Measurements from ENCODE around the gene MARCHF3.
"Not testable (repeated sequence)": the region's sequence is repeated elsewhere in the genome, so short reads cannot be mapped to it uniquely, and the experiment has no call there.

The MARCHF3 gene

DNA sequence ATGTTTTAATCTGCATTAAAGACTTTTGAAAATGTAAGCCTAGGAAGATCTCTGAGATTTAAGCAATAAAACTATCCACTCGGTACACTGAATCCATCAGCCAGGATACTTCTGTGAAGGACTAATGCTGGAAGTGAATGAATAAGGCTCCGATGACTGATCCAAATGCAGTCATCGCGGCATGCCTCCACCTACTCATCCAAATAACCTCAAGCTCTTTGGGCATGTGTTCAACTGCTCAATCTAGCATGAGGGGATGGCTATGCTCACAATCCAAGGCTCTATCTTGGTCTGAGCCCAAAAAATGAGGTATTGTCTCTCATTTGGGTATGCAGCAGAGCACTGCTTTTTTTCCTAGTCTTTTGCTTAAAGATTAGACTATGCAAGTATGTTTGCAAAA, 19.2 kb downstream of the MARCHF3 start:
- no peak for DNase-seq

DNA sequence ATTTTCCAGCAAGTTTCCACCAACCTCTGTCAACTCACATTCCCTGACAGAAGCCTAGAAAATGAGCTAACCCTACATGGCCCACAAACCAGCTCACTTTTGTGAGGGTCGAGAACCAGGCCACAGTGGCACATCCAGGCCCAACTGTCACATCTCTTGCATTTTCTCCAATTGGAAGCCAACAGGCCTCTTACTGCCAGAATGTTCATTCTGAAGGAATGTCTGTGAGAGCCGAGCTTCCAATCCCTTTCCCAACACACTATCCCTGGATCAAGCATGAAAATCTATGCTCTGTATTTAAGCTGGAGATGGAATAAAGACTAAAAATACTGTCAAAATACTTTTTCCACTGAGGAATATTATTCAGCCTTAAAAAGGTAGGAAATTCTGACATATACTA, 20.0 kb downstream of the MARCHF3 start:
- no peak for DNase-seq

DNA sequence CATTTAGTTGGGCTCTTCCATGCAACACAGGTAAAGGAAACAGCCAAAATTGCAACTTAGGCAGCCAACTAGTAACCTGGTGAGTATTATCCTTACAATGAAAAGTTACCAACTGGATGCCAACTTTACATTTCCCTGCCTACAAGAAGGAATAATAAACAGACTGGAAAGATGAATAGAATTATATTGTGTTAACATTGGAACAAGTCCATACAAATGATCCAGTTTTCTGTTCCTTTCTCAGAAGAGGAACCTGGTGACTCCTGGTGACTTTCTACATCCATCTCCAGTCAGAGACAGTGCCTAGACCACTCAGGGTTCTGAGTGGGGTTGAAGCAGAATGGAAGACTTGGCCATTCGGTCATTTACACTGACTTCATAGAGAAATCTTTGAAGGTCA, 20.6 kb downstream of the MARCHF3 start:
- no peak for DNase-seq

DNA sequence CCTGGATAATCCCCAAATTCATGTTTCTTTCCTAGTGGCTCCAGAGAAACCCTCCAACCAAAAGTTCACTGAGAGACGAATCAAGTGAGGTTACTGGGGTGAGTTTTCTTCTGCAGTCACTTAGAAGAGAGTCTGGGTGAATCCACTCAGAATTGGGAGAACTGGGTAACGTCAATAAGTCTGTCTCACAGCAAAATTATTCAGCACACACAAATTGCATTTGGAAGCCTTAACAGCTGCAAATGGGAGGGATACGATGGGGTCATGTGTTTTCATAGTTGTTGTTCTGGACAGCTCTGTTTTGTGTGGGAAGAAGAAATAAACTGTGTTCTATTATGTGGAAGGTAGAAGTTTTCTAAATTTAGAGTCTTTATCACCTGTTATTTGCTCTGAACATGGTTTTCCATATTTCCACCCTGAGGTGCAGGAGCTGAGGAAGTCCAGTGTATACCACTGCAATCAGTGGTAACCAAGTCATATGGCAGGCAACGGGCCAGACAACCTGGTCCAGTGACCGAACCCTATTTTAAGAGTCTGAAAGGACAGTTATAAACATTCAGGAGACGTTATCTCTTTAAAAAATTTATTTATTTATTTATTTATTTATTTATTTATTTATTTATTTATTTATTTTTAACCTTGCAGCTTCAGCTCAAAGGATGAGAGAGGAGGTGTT, 21.9 kb downstream of the MARCHF3 start:
- no peak for DNase-seq

DNA sequence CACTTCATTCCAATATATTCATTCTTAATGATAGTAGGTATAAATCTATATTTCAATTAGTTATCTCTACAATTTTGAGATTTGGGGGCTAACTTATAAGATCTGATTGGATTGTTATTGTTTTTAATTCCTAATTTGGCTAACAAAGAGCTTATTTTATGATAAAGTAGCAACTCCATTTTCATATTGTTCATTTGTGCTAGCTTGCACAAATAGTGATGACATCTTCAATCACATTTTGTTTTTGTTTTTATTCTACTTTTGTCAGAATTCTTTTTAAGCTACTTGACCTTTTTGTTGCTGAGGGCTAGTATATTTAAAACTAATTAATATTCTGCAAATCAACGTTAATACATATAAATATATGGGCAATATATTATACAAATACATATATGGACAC, 22.8 kb downstream of the MARCHF3 start:
- no peak for DNase-seq

DNA sequence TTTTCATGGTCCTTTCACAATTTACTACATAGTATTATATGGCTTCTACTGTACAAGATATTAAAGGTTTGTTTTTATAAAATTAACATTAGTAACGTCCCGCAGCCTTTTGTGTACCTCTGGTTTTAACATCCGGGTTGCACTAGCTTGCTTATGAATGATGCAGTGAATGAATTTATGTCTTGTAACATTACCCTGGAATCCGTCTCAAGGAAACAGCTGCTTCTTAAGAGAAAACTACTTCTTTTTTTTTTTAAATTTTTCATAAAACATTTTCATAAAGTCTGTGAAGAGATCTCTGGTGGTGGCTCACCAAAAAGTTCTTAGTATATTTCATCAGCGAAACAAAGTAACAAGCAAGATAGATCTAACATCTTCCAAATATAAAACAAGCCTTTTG, 23.6 kb downstream of the MARCHF3 start:
- DNase-seq: no peak

DNA sequence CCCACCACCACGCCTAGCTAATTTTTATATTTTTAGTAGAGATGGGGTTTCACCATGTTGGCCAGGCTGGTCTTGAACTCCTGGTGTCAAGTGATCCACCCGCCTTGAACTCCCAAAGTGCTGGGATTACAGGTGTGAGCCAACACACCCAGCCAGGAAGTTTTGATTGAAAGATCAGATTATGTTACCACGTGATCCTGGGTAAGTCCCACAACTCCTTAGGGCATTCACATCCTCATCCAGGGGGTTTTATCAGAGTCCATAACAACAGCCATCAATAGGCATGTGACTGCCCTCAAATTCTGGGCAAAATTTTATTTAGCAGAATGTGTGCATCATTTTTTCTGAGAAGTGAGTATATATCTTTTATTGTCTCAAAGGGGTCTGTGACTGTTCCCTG, 25.1 kb downstream of the MARCHF3 start:
- DNase-seq: not testable (repeated sequence)

DNA sequence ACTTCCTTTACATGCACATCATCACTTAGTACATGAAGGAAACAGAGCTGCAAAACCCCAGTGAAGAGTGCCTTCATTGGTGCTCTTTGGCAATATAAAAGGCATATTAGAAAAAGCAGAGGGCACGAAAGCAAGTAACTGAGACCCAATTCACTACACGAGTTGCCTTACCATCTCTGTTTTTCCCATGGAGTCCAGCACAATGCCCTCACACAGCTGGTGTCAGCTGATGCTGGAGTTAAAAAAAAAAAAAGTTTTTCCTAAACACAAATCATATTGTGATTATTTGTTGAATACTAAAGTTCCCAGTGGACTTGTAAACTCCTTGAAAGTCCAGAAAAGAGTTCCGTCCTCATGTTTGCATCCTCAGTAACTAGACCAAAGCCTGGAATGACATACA, 25.6 kb downstream of the MARCHF3 start:
- no peak for DNase-seq

DNA sequence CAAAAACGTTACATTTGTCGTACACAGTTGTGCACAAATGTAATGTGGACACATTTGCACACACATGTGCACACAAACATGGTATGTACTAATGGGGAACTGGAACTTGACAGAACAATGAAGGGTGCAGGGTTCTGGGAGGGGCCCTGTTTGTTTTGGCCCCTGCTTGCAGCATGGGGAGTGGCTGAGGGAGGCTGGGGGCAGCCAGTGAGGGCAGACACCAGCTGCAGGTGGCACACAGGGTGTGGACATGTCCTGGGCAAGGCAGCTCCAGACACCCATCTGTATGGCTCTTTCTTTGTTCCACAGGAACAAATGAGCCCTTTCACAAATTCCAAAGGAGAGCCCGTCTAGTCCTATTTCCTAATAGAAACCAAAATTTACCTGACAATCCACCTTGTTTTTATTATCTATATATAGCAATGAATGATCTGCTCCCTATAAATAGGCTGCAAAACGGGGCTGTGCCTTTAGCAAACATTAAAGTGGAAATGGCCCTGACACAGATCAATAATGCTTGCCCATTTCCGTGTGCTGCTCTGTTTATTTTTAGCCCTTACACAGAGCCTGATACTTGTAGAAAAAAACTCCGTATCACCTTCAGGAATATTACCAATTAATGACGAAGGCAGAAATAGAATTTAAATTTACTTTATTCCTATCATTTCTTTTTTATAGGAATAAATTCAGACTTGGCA, 26.4 kb downstream of the MARCHF3 start:
- DNase-seq: peak; percentile 63

DNA sequence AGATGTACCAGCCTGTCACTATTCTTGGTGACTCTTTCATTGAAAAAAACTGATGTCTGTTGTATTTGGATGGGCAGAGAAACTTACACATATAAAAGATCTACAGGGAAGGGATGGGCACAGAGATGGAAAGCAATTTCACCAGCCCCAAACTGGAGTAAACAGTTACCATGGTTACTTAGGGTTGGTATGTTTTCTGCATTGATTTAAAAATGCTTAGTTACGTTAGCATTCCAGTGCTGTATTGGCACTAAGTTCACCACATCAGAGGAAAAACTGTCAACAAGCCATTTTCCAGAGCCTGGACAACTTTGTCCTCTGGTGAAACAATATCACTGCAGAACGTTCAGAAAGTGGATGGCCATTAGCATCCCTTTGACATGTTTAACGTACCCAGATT, 28.0 kb downstream of the MARCHF3 start:
- DNase-seq: no peak

DNA sequence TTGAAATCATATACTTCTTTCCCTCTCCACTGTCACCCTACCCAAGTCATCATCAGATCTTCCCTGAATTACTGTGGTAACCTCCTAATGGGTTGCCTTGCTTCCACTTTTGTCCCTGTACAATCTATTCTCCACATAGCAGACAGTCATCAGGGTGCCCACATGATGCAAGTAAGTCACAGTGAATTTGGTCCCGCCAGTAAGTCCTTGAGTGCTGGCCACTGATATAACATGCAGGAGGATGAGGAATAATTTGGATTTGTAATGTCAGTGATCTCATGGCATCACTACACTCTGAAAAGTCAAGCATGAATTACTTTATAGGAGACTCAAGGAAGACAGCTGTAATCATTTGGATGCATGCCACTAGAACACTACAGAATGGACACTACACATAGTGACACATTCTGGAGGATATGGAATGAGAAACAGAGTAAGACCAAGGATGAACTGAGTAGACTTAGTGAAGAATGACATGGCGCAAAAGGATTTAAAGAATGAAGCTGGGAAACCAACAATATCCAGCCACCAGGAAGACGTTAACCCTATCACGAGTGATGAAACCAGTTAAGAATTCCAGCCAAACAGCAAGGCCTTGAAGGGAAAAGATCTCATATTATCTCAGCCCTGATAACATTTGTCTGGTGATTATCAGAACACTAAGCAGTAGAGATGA, 28.6 kb downstream of the MARCHF3 start:
- no peak for DNase-seq

DNA sequence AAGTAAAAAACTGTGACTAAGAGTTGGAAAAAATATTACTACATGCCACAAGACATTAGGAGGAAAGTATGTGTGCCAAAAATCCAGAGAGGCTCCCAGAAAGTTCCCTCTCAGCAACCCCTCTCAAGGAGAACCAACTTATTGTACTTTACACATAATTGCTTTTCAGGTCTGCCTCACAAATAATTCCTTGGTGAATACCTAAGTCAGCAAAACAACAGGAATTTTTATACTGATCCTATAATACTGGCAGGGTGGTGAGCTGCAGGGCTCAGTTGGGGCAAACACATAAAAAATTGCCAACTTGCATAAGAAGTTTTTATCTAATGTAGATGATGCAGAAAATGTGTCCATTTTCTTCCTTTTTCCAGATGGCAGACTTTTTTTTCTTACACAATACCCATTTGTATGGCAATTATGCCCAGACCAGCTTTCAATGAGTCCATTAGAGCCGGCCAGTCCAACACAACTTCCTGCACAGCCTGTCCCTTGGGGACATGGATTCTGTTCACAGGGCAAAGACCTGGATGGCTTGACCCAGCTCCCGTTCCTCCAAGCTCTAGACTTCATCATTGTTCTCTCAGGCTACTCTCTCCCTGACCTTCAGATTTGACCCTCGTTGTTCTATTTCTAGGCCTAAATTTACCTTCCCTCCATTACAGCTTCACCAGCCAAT, 31.3 kb downstream of the MARCHF3 start:
- no peak for DNase-seq

DNA sequence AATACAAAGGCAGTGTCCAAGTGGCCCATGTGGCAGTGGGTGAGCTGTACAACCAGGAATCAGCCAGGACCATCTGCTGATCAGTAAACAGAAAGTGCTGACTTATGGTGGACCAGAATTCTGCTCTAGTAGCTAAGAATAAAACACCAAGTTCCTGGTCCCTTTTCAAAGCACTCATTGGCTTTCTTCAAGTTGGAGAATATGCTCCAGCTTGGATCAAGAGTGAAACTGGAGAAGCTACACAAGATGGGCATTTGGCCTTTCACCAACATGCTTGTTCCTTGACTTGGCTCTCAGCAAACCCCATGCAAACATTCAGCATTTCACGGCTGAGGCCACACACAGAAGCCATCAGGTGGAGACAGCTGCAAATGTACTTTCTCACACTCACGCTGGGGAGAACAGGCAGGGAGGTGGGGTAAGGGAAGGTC, 32.1 kb downstream of the MARCHF3 start:
- no peak for DNase-seq

DNA sequence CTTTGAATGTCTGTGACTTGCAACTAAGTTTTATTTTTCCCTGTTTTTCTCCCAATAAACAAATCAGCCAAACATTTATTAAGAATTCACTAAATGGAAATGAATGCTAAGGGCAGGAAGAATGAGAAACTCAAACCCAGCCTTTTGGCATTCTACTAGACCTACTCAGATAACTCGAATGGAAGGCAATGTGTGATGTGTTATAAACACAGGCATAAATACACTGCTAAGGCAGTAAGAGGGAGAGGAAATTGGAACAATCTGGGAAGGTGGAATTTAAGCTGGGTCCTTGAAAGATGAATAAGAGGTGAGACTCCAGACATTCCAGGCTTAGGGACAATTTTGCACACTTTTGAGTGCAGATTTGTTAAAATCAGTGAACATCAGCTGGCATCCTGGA, 34.7 kb downstream of the MARCHF3 start:
- no peak for DNase-seq

DNA sequence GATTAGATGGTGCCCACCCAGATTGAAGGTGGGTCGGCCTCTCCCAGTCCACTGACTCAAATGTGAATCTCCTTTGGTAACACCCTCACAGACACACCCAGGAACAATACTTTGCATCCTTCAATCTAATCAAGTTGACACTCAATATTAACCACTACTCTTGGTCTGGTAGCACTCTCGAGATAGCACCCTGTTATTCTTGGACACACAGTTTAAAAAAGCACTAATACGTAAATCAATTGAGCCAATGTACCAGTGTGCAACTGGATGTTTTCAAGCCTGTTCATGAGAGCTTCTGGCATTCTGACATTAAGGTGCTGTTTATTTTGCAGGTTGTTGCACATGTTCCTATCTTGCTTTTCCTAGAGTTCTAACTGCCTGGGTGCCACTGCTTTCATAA, 35.3 kb downstream of the MARCHF3 start:
- no peak for DNase-seq

DNA sequence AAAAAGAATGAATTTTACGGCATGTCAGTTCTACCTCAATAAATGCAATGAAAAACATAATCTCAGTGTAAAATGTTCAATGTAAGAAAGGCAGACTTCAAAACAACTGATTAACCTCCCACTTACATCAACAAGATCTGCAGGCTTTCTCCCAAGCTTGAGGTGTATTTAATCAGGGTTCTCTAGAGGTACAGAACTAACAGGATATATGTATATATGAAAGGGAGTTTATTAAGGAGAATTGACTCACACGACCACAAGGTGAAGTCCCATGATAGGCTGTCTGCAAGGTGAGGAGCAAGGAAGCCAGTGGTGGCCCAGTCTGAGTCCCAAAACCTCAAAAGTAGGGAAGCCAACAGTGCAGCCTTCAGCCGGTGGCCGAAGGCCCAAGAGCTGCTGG, 35.9 kb downstream of the MARCHF3 start:
- DNase-seq: no peak

DNA sequence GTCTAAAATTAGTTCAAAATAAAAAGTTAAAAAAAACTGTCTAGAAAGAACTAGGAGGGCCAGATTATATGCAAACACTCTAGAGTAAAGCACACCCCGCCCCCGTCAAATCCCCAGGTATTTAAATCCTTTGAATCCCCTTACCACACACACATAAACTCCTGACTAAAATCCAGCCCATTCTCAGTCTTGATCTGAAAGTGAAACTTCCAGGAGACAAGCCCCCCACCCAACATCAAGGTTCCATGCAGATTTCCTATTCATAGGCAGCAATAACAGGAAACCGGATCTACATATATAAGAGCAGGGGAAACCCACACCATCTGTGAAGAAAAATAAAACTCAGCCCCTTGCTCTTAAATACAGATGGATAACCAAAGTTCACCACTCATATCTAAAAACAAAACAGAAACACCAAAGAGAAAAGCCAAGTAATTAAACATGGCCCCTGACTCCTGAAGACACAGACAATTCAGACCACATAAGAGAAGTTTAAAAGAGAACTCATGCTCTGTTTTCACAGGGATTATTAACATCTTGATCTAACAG, 42.3 kb downstream of the MARCHF3 start:
- DNase-seq: no peak

DNA sequence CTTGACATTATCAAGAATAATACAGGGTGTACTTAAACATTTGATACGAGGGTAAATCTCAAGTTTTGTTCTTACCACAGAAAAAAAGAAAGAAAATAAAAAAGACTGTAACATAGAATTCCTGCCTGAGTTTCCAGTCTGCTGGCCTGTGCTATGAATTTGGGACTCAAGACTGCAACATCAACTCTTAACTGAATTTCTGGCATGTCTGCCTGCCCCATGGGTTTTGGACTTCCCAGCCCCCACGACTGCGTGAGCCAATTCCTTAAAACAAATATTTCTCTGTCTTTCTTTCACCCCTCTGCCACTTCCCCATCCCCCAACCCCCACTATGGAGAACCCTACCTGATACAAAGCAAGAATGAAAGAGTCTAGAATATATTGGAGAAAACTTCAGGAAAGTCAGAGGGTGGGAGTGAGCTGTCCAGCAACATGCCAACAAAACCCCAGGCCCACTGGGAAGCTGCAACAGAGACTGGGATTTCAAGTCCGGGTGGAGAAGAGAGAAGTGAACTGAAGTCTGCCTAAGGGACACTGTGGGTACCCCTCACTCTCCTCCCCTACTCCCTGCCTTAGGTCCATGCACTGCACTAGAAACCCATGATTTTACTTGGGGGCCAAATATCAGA, 43.0 kb downstream of the MARCHF3 start:
- no peak for DNase-seq

DNA sequence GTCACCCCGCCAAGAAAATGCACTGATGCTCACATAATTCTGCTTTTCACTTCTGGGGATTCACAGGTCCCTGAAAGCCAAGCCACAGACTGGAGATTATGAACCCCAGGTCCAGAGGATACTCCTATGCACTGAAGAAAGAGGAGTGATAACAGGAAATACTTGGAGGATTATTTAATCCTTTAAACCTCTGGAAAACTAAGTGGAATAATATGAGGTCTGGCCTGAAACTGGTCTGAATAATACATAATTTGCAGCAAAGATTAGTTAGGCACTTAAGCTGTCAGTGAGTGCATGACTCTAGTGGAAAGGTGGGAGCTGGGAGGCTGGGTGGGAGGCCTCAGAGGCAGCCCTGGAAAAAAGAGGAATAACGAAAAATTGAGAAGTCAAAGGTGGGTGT, 45.7 kb downstream of the MARCHF3 start:
- no peak for DNase-seq

DNA sequence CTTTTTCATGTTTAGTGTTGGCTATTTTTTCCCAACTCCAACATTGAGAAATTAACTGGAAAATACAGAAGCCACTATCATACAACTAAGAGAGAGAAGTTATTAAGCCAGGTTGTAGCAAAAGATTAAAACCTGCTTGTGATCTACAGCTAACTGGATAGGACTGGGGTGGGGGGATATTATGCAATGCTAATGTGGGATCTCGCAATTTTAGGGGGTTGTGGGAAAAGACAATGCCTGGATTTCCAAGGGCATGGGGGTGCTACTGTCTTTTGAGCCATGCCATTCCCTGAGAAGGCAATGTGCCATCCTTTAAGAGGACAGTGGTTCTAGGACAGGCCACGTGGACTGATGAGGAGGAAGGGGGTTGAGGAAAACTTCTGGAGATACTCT, 46.5 kb downstream of the MARCHF3 start:
- no peak for DNase-seq

DNA sequence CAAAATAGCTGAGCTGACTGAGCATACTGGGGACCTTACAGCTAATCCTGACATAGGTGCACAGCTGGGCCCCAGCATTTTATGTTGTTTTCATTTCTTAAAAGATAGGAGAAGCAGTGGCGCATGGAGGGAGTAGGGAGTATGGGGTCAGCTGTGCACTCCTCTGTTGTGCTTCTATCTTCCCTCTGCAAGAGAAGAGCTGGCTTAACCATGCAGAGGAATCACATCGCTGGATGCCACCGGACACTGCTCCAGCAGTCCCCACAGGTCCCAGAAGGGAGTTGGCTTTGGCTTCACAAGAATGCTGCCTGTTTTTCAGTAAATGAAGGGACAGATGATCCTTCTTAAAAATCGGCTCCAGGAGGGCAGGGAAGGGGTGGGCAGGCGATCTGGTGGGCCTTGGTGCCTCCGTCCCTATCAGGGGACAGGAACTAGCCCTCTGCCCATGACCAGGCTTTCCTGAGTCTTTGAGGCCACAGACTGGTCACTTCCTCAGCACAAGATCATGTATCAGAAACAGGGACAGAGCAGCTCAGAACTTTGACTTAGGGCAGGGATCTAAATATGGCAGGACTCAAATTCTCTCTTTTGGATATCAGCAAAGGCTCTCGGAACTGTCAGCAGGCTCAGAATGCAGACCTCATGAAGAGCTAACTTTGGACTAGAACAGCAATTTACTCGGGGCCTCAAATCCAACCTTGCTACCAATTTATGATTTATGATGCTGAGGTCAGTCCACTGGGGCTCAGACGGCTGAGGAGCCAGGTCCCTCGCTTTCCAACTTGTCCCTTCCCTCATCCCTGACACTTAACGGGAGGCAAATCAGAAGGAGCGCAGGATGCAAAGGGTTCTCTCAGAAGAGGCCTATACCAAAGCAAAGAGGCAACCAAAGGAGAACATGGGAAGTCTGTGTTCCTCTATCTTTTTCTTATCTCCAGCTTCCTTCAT, 47.2 kb downstream of the MARCHF3 start:
- no peak for DNase-seq

DNA sequence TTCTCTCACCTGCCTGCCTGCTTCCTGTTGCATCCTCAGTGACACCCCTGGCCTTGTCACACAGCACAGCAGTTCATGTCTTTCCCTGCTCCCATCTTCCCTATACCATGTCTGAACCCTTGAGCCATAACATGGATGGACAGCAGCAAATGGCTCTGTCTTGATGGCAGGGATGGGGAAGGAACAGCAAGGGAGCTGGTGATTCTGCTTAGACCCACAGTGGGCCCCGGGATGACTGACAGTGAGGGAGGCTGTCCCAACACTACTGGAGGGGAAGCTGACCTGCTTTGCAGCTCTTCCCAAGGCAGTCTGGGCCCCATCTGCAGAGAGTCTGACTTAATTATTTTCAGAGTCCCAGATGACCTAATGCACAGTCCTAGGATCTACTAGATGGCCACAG, 48.2 kb downstream of the MARCHF3 start:
- DNase-seq: no peak
